ENCODE results near the gene INPP5A.
"Not testable (repeated sequence)": the region's sequence is repeated elsewhere in the genome, so short reads cannot be mapped to it uniquely, and the experiment has no call there.

DNA sequence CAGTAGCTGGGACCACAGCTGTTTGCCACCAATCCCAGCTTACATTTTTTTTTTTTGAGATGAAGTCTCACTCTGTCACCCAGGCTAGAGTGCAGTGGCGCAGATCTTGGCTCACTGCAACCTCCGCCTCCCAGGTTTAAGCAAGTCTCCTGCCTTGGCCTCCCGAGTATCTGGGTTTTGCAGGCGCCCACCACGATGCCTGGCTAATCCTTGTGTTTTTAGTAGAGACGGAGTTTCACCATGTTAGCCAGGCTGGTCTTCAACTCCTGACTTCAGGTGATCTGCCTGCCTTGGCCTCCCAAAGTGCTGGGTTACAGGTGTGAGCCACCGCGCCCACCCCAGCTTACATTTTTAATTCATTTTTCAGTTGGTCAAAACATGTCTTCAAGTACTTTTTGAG lies 46.1 kb upstream of the INPP5A start:
- TF ChIP-seq, protein P1, sequence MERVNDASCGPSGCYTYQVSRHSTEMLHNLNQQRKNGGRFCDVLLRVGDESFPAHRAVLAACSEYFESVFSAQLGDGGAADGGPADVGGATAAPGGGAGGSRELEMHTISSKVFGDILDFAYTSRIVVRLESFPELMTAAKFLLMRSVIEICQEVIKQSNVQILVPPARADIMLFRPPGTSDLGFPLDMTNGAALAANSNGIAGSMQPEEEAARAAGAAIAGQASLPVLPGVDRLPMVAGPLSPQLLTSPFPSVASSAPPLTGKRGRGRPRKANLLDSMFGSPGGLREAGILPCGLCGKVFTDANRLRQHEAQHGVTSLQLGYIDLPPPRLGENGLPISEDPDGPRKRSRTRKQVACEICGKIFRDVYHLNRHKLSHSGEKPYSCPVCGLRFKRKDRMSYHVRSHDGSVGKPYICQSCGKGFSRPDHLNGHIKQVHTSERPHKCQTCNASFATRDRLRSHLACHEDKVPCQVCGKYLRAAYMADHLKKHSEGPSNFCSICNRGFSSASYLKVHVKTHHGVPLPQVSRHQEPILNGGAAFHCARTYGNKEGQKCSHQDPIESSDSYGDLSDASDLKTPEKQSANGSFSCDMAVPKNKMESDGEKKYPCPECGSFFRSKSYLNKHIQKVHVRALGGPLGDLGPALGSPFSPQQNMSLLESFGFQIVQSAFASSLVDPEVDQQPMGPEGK (CRISPR knock-in tag; IDR thresholded peaks at IDR 0.05; ENCODE audit: borderline replicate concordance) = not testable (repeated sequence)
- not testable (repeated sequence) for TF ChIP-seq RARB (CRISPR knock-in tag; IDR thresholded peaks at IDR 0.05); ARNTL (CRISPR knock-in tag; IDR thresholded peaks at IDR 0.05; ENCODE audit: borderline replicate concordance, low read depth); SNAI2 (CRISPR knock-in tag; IDR thresholded peaks at IDR 0.05); ZNF8 (CRISPR knock-in tag; IDR thresholded peaks at IDR 0.05); GLIS3 (CRISPR knock-in tag; IDR thresholded peaks at IDR 0.05)
- TF ChIP-seq, protein P2, sequence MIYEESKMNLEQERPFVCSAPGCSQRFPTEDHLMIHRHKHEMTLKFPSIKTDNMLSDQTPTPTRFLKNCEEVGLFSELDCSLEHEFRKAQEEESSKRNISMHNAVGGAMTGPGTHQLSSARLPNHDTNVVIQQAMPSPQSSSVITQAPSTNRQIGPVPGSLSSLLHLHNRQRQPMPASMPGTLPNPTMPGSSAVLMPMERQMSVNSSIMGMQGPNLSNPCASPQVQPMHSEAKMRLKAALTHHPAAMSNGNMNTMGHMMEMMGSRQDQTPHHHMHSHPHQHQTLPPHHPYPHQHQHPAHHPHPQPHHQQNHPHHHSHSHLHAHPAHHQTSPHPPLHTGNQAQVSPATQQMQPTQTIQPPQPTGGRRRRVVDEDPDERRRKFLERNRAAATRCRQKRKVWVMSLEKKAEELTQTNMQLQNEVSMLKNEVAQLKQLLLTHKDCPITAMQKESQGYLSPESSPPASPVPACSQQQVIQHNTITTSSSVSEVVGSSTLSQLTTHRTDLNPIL (CRISPR knock-in tag; IDR thresholded peaks at IDR 0.05; ENCODE audit: low read depth) = not testable (repeated sequence)
- TF ChIP-seq, protein P3, sequence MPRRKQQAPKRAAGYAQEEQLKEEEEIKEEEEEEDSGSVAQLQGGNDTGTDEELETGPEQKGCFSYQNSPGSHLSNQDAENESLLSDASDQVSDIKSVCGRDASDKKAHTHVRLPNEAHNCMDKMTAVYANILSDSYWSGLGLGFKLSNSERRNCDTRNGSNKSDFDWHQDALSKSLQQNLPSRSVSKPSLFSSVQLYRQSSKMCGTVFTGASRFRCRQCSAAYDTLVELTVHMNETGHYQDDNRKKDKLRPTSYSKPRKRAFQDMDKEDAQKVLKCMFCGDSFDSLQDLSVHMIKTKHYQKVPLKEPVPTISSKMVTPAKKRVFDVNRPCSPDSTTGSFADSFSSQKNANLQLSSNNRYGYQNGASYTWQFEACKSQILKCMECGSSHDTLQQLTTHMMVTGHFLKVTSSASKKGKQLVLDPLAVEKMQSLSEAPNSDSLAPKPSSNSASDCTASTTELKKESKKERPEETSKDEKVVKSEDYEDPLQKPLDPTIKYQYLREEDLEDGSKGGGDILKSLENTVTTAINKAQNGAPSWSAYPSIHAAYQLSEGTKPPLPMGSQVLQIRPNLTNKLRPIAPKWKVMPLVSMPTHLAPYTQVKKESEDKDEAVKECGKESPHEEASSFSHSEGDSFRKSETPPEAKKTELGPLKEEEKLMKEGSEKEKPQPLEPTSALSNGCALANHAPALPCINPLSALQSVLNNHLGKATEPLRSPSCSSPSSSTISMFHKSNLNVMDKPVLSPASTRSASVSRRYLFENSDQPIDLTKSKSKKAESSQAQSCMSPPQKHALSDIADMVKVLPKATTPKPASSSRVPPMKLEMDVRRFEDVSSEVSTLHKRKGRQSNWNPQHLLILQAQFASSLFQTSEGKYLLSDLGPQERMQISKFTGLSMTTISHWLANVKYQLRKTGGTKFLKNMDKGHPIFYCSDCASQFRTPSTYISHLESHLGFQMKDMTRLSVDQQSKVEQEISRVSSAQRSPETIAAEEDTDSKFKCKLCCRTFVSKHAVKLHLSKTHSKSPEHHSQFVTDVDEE (CRISPR knock-in tag; IDR thresholded peaks at IDR 0.05) = not testable (repeated sequence)

All from SK-N-SH treated with all-trans-retinoic acid at 6 μM for 48 hours (cell line).